IMR-90 (cell line): Measurements from ENCODE around the gene ARHGEF39. TPM values are rescaled to one million over a fixed set of nuclear protein-coding genes. Genes with fewer than 3 reads are reported as not detected.
A peak's percentile ranks its signal among the peaks of the same experiment; 100 is the strongest.

Experiments used
- ATAC-seq: fragments of 200-7000 bp; cut with Tn5 transposase; 2 replicates; pipeline ENCODE4 v1.9.1; 2020; ENCODE audit warnings: low read depth, mild to moderate bottlenecking, moderate library complexity
- BruUV-seq: library from RNA; stranded (reverse); fragments of 400-500 nt; replicated peaks from 2 replicates; lab custom pipeline; 2021; lab: Mats Ljungman, UMichigan
- CTCF ChIA-PET: fragments of 300-600 bp; formaldehyde crosslinking; extraction: SDS; loops from one replicate; lab custom pipeline; 2021; ENCODE audit warnings: antibody characterized with exemption; lab: Yijun Ruan, JAX
- POLR2A ChIA-PET: fragments of 300-600 bp; sonication (Branson Sonifier 250); formaldehyde crosslinking; loops from one replicate; lab custom pipeline; 2022; ENCODE audit warnings: antibody characterized with exemption; ENCODE audit not compliant: unreplicated experiment; lab: Charles Lee
- DNase-seq: peaks from one replicate; pipeline ENCODE4 v3.0.0; 2013
- H2AFZ ChIP-seq: replicated peaks from 2 replicates; pipeline ENCODE3; 2013; ENCODE audit warnings: low read length, mild to moderate bottlenecking; ENCODE audit not compliant: poor library complexity
- H2AK5ac ChIP-seq: 2 replicates; pipeline ENCODE4 v1.6.1; 2013; ENCODE audit warnings: low read depth, low read length, inconsistent platforms
- H2AK9ac ChIP-seq: replicated peaks from 2 replicates; pipeline ENCODE3; 2013; ENCODE audit warnings: mild to moderate bottlenecking, low read depth, low read length, moderate library complexity; ENCODE audit not compliant: poor library complexity
- H2BK120ac ChIP-seq: 2 replicates; pipeline ENCODE4 v1.6.1; 2013; ENCODE audit warnings: low read depth, low read length, inconsistent platforms
- H2BK15ac ChIP-seq: 3 replicates; pipeline ENCODE4 v1.6.1; 2013; ENCODE audit warnings: low read depth, low read length, inconsistent platforms
- H2BK20ac ChIP-seq: 2 replicates; pipeline ENCODE4 v1.6.1; 2013; ENCODE audit warnings: low read depth, mild to moderate bottlenecking, inconsistent platforms, low read length, moderate library complexity
- H2BK5ac ChIP-seq: 2 replicates; pipeline ENCODE4 v1.6.1; 2013; ENCODE audit warnings: mild to moderate bottlenecking, low read depth, low read length, inconsistent platforms; ENCODE audit not compliant: poor library complexity, severe bottlenecking
- H3K14ac ChIP-seq: replicated peaks from 2 replicates; pipeline ENCODE4 v1.6.1; 2013; ENCODE audit warnings: low read depth, low read length, inconsistent platforms
- H3K18ac ChIP-seq: 2 replicates; pipeline ENCODE4 v1.6.1; 2013; ENCODE audit warnings: low read depth, low read length, control low read depth
- H3K23ac ChIP-seq: 2 replicates; pipeline ENCODE4 v1.6.1; 2013; ENCODE audit warnings: low read depth, low read length, inconsistent platforms
- H3K27ac ChIP-seq: 2 replicates; pipeline ENCODE4 v1.5.1; 2013; ENCODE audit warnings: mild to moderate bottlenecking, control low read depth, low read length; ENCODE audit not compliant: insufficient read depth
- H3K27me3 ChIP-seq: 2 replicates; pipeline ENCODE4 v1.6.1; 2013; ENCODE audit warnings: low read length; ENCODE audit not compliant: control insufficient read depth, insufficient read depth
- H3K36me3 ChIP-seq: 2 replicates; pipeline ENCODE4 v1.6.1; 2013; ENCODE audit warnings: low read length, mixed read lengths; ENCODE audit not compliant: control insufficient read depth, insufficient read depth
- H3K4ac ChIP-seq: 2 replicates; pipeline ENCODE4 v1.6.1; 2013; ENCODE audit warnings: low read depth, low read length, inconsistent platforms
- H3K4me1 ChIP-seq: 2 replicates; pipeline ENCODE4 v1.6.1; 2013; ENCODE audit warnings: low read length, mixed read lengths; ENCODE audit not compliant: control insufficient read depth, insufficient read depth
- H3K4me2 ChIP-seq: 2 replicates; pipeline ENCODE4 v1.6.1; 2013; ENCODE audit warnings: low read depth, mild to moderate bottlenecking, control low read depth, low read length, moderate library complexity
- H3K4me3 ChIP-seq: 2 replicates; pipeline ENCODE4 v1.5.1; 2013; ENCODE audit warnings: low read depth, mild to moderate bottlenecking, control low read depth, low read length, moderate library complexity; ENCODE audit not compliant: insufficient read depth
- H3K56ac ChIP-seq: 2 replicates; pipeline ENCODE4 v1.6.1; 2013; ENCODE audit warnings: low read length, inconsistent platforms; ENCODE audit not compliant: insufficient read depth; ENCODE audit errors: extremely low read depth
- H3K79me1 ChIP-seq, 2 experiments: 2 replicates each; pipeline ENCODE4 v1.6.1; 2013; ENCODE audit warnings: low read length in 2 of 2, inconsistent platforms in 1 of 2, low read depth in 1 of 2
- H3K9ac ChIP-seq: 2 replicates; pipeline ENCODE4 v1.6.1; 2013; ENCODE audit warnings: low read depth, low read length, control low read depth
- H3K9me1 ChIP-seq: 2 replicates; pipeline ENCODE4 v1.6.1; 2013; ENCODE audit warnings: low read length, inconsistent platforms; ENCODE audit not compliant: insufficient read depth
- H3K9me3 ChIP-seq: 2 replicates; pipeline ENCODE4 v1.6.1; 2013; ENCODE audit warnings: low read length; ENCODE audit not compliant: control insufficient read depth, insufficient read depth
- H4K20me1 ChIP-seq: 2 replicates; pipeline ENCODE4 v1.6.1; 2013; ENCODE audit warnings: low read length, inconsistent platforms; ENCODE audit not compliant: insufficient read depth
- H4K5ac ChIP-seq: 2 replicates; pipeline ENCODE4 v1.6.1; 2013; ENCODE audit warnings: mild to moderate bottlenecking, low read depth, low read length, control low read depth
- H4K8ac ChIP-seq, 2 experiments: 2 replicates each; pipeline ENCODE4 v1.6.1; 2013; ENCODE audit warnings: low read depth in 2 of 2, low read length in 2 of 2, control low read depth in 1 of 2, inconsistent platforms in 1 of 2
- H4K91ac ChIP-seq: 2 replicates; pipeline ENCODE4 v1.6.1; 2013; ENCODE audit warnings: low read depth, low read length, inconsistent platforms; ENCODE audit not compliant: insufficient read depth
- BHLHE40 ChIP-seq: fragments of 150-350 bp; IDR thresholded peaks from 2 replicates; pipeline ENCODE4 v1.6.1; 2016; ENCODE audit warnings: mild to moderate bottlenecking, low read depth, low read length
- CEBPB ChIP-seq: IDR thresholded peaks from 2 replicates; pipeline ENCODE4 v1.6.1; 2012; ENCODE audit warnings: low read depth, low read length, improper control_type of control experiment
- ELK1 ChIP-seq: fragments of 150-350 bp; IDR thresholded peaks from 2 replicates; pipeline ENCODE4 v1.6.1; 2016; ENCODE audit warnings: low read depth, mild to moderate bottlenecking, low read length, moderate library complexity, borderline replicate concordance
- MAZ ChIP-seq: IDR thresholded peaks from 2 replicates; pipeline ENCODE4 v1.6.1; 2012; ENCODE audit warnings: low read depth, mild to moderate bottlenecking, low read length, improper control_type of control experiment, moderate library complexity, borderline replicate concordance
- MXI1 ChIP-seq: IDR thresholded peaks from 2 replicates; pipeline ENCODE4 v1.6.1; 2012; ENCODE audit warnings: low read depth, mild to moderate bottlenecking, low read length, moderate library complexity, borderline replicate concordance
- NFE2L2 ChIP-seq: fragments of 150-350 bp; IDR thresholded peaks from 2 replicates; pipeline ENCODE4 v1.6.1; 2016; ENCODE audit warnings: low read depth, mild to moderate bottlenecking, low read length
- POLR2A ChIP-seq: IDR thresholded peaks from 2 replicates; pipeline ENCODE4 v1.6.1; 2012; ENCODE audit warnings: mild to moderate bottlenecking, low read depth, low read length
- RAD21 ChIP-seq: IDR thresholded peaks from 2 replicates; pipeline ENCODE4 v1.6.1; 2012; ENCODE audit warnings: low read length, improper control_type of control experiment
- RCOR1 ChIP-seq: IDR thresholded peaks from 2 replicates; pipeline ENCODE4 v1.6.1; 2012; ENCODE audit warnings: mild to moderate bottlenecking, low read length, improper control_type of control experiment; ENCODE audit not compliant: insufficient replicate concordance
- RFX5 ChIP-seq: IDR thresholded peaks from 2 replicates; pipeline ENCODE4 v1.8.0; 2012; ENCODE audit warnings: low read depth, mild to moderate bottlenecking, low read length, moderate library complexity
- USF2 ChIP-seq: fragments of 150-350 bp; IDR thresholded peaks from 2 replicates; pipeline ENCODE4 v1.6.1; 2017; ENCODE audit warnings: mild to moderate bottlenecking, antibody characterized with exemption, low read length, low read depth
- WGBS, 2 experiments: methylation state at CpG; one replicate each; pipeline versions ENCODE4 v1.1.5 to v1.1.7; 2013; ENCODE audit warnings: missing lambda C conversion rate in 2 of 2; ENCODE audit not compliant: insufficient read length in 1 of 2; ENCODE audit errors: extremely low coverage in 2 of 2; 5-methylcytosine and 5-hydroxymethylcytosine counted together
- dilution Hi-C: fragments of 300-500 bp; cut with HindIII; formaldehyde crosslinking; loops from one replicate; pipeline ENCODE4 v1.14.3; 2018; ENCODE audit warnings: low sequenced_read_pairs; ENCODE audit not compliant: unreplicated experiment
- in situ Hi-C: fragments of 300-500 bp; cut with MboI; formaldehyde crosslinking; loops from 3 replicates; pipeline ENCODE4 v1.14.3; 2019; ENCODE audit warnings: low sequenced_read_pairs, inconsistent platforms, mixed read lengths
- intact Hi-C: fragments of 100-400 bp; cut with micrococcal nuclease; formaldehyde crosslinking; loops from 2 replicates; pipeline ENCODE4 v1.10.0; 2022
- polyA plus RNA-seq, 3 experiments: library from polyadenylated mRNA; depleted of rRNA; stranded (reverse); fragments of >200 nt; gene quantifications; 2 replicates each; pipeline ENCODE4 v1.2.3, GENCODE V29; 2012; ENCODE audit warnings: low replicate concordance in 1 of 3
- total RNA-seq: library from RNA; depleted of rRNA; stranded (reverse); fragments of >200 nt; gene quantifications from 2 replicates; pipeline ENCODE4 v1.2.3, GENCODE V29; 2012

The ARHGEF39 gene
- total and polyA plus RNA-seq, 2 of the 4 experiments (the other 2 are of a cell fraction), result 2.5 to 2.8 TPM

GRCh38 chr9:35669331-35670145, 4.5 kb upstream of the ARHGEF39 start:
- no TSS peak for BruUV-seq
- H3K4me3 ChIP-seq, result no peak overlapping the region
- H3K36me3 ChIP-seq, result no peaks in the 10 kb centered on the region
- peak overlapping the region; percentile 30; the same call in 1 of the 2 replicates for H2BK20ac ChIP-seq
- ChIA-PET CTCF (interaction anchor here (0.9 to 1.9 kb wide), 3 partner anchors 8 to 60 kb away, joined by 3 to 11 read pairs (median 3); no protein-coding TSS in a partner anchor), POLR2A (interaction anchor here (1.0 to 2.4 kb wide), 4 partner anchors 11 to 21 kb away, joined by 4 to 11 read pairs (median 6); no protein-coding TSS in a partner anchor)
- ATAC-seq (peak; percentile 45), DNase-seq (peak; percentile 76)
- H2BK5ac ChIP-seq, result peak overlapping the region; percentile 35
- in situ Hi-C loops, result no loop called here
- no peaks in the 10 kb centered on the region for H3K27me3 ChIP-seq
- TF ChIP-seq CEBPB (no peak), RAD21 (no peak), RCOR1 (no peak), BHLHE40 (no peak), NFE2L2 (no peak), MAZ (no peak), ELK1 (no peak), POLR2A (no peak), MXI1 (no peak), USF2 (no peak), RFX5 (no peak)
- no peak overlapping the region for H2AK9ac ChIP-seq
- no peaks in the 10 kb centered on the region for H3K9me3 ChIP-seq
- H3K18ac ChIP-seq, result peak overlapping the region; percentile 29; the same call in 1 of the 2 replicates
- H3K4ac ChIP-seq, result peak overlapping the region; percentile 15
- no peak overlapping the region for H3K56ac ChIP-seq
- 0 out of 3 replicates have a peak overlapping the region, but pooled peaks have one; percentile 16 for H2BK15ac ChIP-seq
- H3K23ac ChIP-seq, result peak overlapping the region; percentile 30; the same call in 1 of the 2 replicates
- peak overlapping the region; percentile 12; the same call in 1 of the 2 replicates for H2BK120ac ChIP-seq
- H3K27ac ChIP-seq, result peak overlapping the region; percentile 39; the same call in 1 of the 2 replicates
- intact Hi-C loops, result loop anchor here (1.0 kb wide), 1 partner anchor 11 kb away; no protein-coding TSS in a partner anchor
- peaks cover 25% of the 10 kb centered on the region for H3K4me1 ChIP-seq
- 0 out of 4 replicates have a peak overlapping the region, but pooled peaks of 1 of the 2 experiments have one; percentile 20 for H4K8ac ChIP-seq
- H4K5ac ChIP-seq, result 0 out of 2 replicates have a peak overlapping the region, but pooled peaks have one; percentile 7
- H2AK5ac ChIP-seq, result peak overlapping the region; percentile 37; the same call in 1 of the 2 replicates
- H3K79me1 ChIP-seq, result peaks cover 7 to 10% of the 10 kb centered on the region in 2 experiments; a peak in 3 of 4 replicates
- peak overlapping the region; percentile 11; the same call in 1 of the 2 replicates for H3K14ac ChIP-seq
- WGBS, 2 experiments, result 20% methylated on average over 1 of the region's 6 CpGs; no CpG with 5 or more reads in 1 of the 2 experiments
- H2AFZ ChIP-seq, result peak overlapping the region; percentile 11
- dilution Hi-C loops, result no loop called here
- H3K9me1 ChIP-seq, result peaks cover 21% of the 10 kb centered on the region
- H3K9ac ChIP-seq, result no peak overlapping the region
- H4K91ac ChIP-seq, result no peak overlapping the region
- peak overlapping the region; percentile 4; the same call in 1 of the 2 replicates for H3K4me2 ChIP-seq
- no peaks in the 10 kb centered on the region for H4K20me1 ChIP-seq
